ENCODE measurements around the gene HSD17B7.
"Not testable (repeated sequence)": the region's sequence is repeated elsewhere in the genome, so short reads cannot be mapped to it uniquely, and the experiment has no call there.

- not testable (repeated sequence) for TF ChIP-seq CTCF (IDR thresholded peaks at IDR 0.05; ENCODE audit: poor library complexity, severe bottlenecking); SMC3 (conservative IDR thresholded peaks at IDR 0.05; ENCODE audit: poor library complexity); EZH2 (IDR thresholded peaks at IDR 0.05; ENCODE audit: borderline replicate concordance, insufficient read depth, low read length, poor library complexity, severe bottlenecking)
- TF ChIP-seq MXI1 (conservative IDR thresholded peaks at IDR 0.05; ENCODE audit: poor library complexity, severe bottlenecking): peak; percentile 8
Observed at GRCh38 chr1:162790985-162791357, 469 bp downstream of the HSD17B7 start.

Data from neural cell (in vitro differentiated cells).